HT-29 (cell line): ENCODE data around the gene SAMD10. TPM values are rescaled to one million over a fixed set of nuclear protein-coding genes. Genes with fewer than 3 reads are reported as not detected.
"Not testable (repeated sequence)": the region's sequence is repeated elsewhere in the genome, so short reads cannot be mapped to it uniquely, and the experiment has no call there.

ENCODE experiments used
- DNase-seq: peaks from one replicate; pipeline ENCODE4 v3.0.0-alpha.2; 2015; ENCODE audit warnings: low spot score
- total RNA-seq: library from RNA; depleted of rRNA; stranded (reverse); fragments of >200 nt; shearing (Covaris generic); gene quantifications from 2 replicates; pipeline ENCODE4 v1.2.3, GENCODE V29; 2014; rRNA removed

Gene SAMD10
- total RNA-seq = 47.2 and 51.9 TPM in 2 replicates

- peak; percentile 88 for DNase-seq
Measured at GRCh38 chr20:63979557-63980316, at the start of gene SAMD10. Gene SAMD10 (minus strand): TSS chr20:63979642. CDS start chr20:63979467, 175 bp downstream.

- DNase-seq = no peak
Measured at GRCh38 chr20:64027981-64028685, 48.7 kb upstream of the SAMD10 start.

- DNase-seq = no peak
Measured at GRCh38 chr20:64025826-64026412, 46.5 kb upstream of the SAMD10 start.

- no peak for DNase-seq
Measured at GRCh38 chr20:64025101-64025825, 45.8 kb upstream of the SAMD10 start.

- peak; percentile 42 for DNase-seq
Measured at GRCh38 chr20:64024141-64024990, 44.9 kb upstream of the SAMD10 start.

- DNase-seq = no peak
Measured at GRCh38 chr20:64023361-64024140, 44.1 kb upstream of the SAMD10 start.

- DNase-seq = no peak
Measured at GRCh38 chr20:64022671-64023360, 43.4 kb upstream of the SAMD10 start.

- DNase-seq = no peak
Measured at GRCh38 chr20:64021124-64021975, 41.9 kb upstream of the SAMD10 start.

- no peak for DNase-seq
Measured at GRCh38 chr20:64015635-64016034, 36.2 kb upstream of the SAMD10 start.

GRCh38 chr20:64012385-64013154 lies 33.1 kb upstream of the SAMD10 start:
- not testable (repeated sequence) for DNase-seq

GRCh38 chr20:64011366-64011779 lies 31.9 kb upstream of the SAMD10 start:
- no peak for DNase-seq

- no peak for DNase-seq
Measured at GRCh38 chr20:64010711-64011237, 31.3 kb upstream of the SAMD10 start.

- DNase-seq = no peak
Measured at GRCh38 chr20:64009811-64010387, 30.5 kb upstream of the SAMD10 start.

GRCh38 chr20:64006902-64007301 lies 27.5 kb upstream of the SAMD10 start:
- DNase-seq = no peak

- DNase-seq = no peak
Measured at GRCh38 chr20:64006490-64006889, 27.0 kb upstream of the SAMD10 start.

- no peak for DNase-seq
Measured at GRCh38 chr20:64005394-64005793, 26.0 kb upstream of the SAMD10 start.
